Activated CD8-positive, alpha-beta T cell treated with anti-CD3 and anti-CD28 coated beads for 36 hours (primary cell): ENCODE results near the gene SPTBN1. TPM values are rescaled to one million over a fixed set of nuclear protein-coding genes. Genes with fewer than 3 reads are reported as not detected.

Experiments
- ATAC-seq: fragments of 200-7000 bp; cut with Tn5 transposase; one replicate; pipeline ENCODE4 v1.10.0; 2021; ENCODE audit warnings: mild to moderate bottlenecking, moderate library complexity
- CTCF ChIA-PET: fragments of 350-600 bp; sonication (Branson Sonifier 250); formaldehyde crosslinking; loops from one replicate; lab custom pipeline; 2021; ENCODE audit warnings: antibody characterized with exemption; lab: Charles Lee
- POLR2A ChIA-PET: fragments of 350-600 bp; sonication (Branson Sonifier 250); formaldehyde crosslinking; loops from one replicate; lab custom pipeline; 2021; ENCODE audit warnings: antibody characterized with exemption; lab: Charles Lee
- DNase-seq: peaks from one replicate; pipeline ENCODE4 v3.0.0-alpha.2; 2020
- H3K27ac Mint-ChIP-seq: one replicate; pipeline ENCODE4 v1.8.0; 2021; ENCODE audit warnings: mild to moderate bottlenecking, mixed read lengths
- H3K27me3 Mint-ChIP-seq: one replicate; pipeline ENCODE4 v1.8.0; 2021; ENCODE audit warnings: mixed read lengths
- H3K36me3 Mint-ChIP-seq: one replicate; pipeline ENCODE4 v1.8.0; 2021; ENCODE audit warnings: low read depth, mixed read lengths
- H3K4me1 Mint-ChIP-seq: one replicate; pipeline ENCODE4 v1.8.0; 2021; ENCODE audit warnings: low read depth, mixed read lengths
- H3K4me3 Mint-ChIP-seq: one replicate; pipeline ENCODE4 v1.8.0; 2021; ENCODE audit warnings: mild to moderate bottlenecking, moderate library complexity, mixed read lengths
- H3K9me3 Mint-ChIP-seq: one replicate; pipeline ENCODE4 v1.8.0; 2021; ENCODE audit warnings: mixed read lengths
- CTCF ChIP-seq: fragments of 200-600 bp; IDR thresholded peaks from one replicate; pipeline ENCODE4 v1.8.0; 2022; ENCODE audit warnings: antibody characterized with exemption, mild to moderate bottlenecking
- intact Hi-C: fragments of 100-400 bp; cut with micrococcal nuclease; formaldehyde crosslinking; loops from one replicate; pipeline ENCODE4 v1.10.0; 2022
- total RNA-seq, 2 experiments: library from RNA; stranded (reverse); gene quantifications; one replicate each; pipeline ENCODE4 v1.2.3, GENCODE V29; 2021

SPTBN1 gene
- total RNA-seq, 2 experiments from 2014 or later, result 91.8 to 91.9 TPM

- ChIA-PET POLR2A (interaction anchor here (1.0 to 1.9 kb wide), 9 partner anchors 8 to 1032 kb away, joined by 3 to 5 read pairs (median 3); no protein-coding TSS in a partner anchor), CTCF (interaction anchor here (0.6 to 2.0 kb wide), 5 partner anchors 10 to 18 kb away, joined by 3 to 9 read pairs (median 3); no protein-coding TSS in a partner anchor)
- Mint-ChIP-seq H3K4me1 (peaks cover 89% of the 10 kb centered on the region), H3K9me3 (no peaks in the 10 kb centered on the region), H3K36me3 (peaks cover 3% of the 10 kb centered on the region), H3K27me3 (no peaks in the 10 kb centered on the region), H3K4me3 (peak overlapping the region; percentile 60), H3K27ac (peak overlapping the region; percentile 94)
- intact Hi-C loops, result no loop called here
- ATAC-seq, result no peak
- TF ChIP-seq CTCF, result no peak
- no peak for DNase-seq
Measured at GRCh38 chr2:54586494-54586893, 130.4 kb downstream of the SPTBN1 start.

- ATAC-seq, result no peak
- intact Hi-C loops, result no loop called here
Measured at GRCh38 chr2:54587171-54588016, 131.3 kb downstream of the SPTBN1 start.

GRCh38 chr2:54588244-54588899, 132.2 kb downstream of the SPTBN1 start:
- H3K27ac Mint-ChIP-seq, result peak overlapping the region; percentile 94
- DNase-seq (no peak), ATAC-seq (peak; percentile 5)
- H3K27me3 Mint-ChIP-seq, result no peaks in the 10 kb centered on the region
- H3K4me3 Mint-ChIP-seq, result peak overlapping the region; percentile 36
- POLR2A ChIA-PET, result interaction anchor here (0.6 to 4.8 kb wide), 6 partner anchors 8 to 29 kb away, joined by 3 to 43 read pairs (median 6); no protein-coding TSS in a partner anchor
- H3K36me3 Mint-ChIP-seq, result peaks cover 3% of the 10 kb centered on the region
- no peak for TF ChIP-seq CTCF
- no peaks in the 10 kb centered on the region for H3K9me3 Mint-ChIP-seq
- peaks cover 90% of the 10 kb centered on the region for H3K4me1 Mint-ChIP-seq
- intact Hi-C loops, result no loop called here
- CTCF ChIA-PET, result interaction anchor here (0.6 to 2.0 kb wide), 2 partner anchors 9 to 65 kb away, joined by 3 to 9 read pairs; no protein-coding TSS in a partner anchor

More at GRCh38 chr2:54587171-54588016, 131.3 kb downstream of the SPTBN1 start:
- ChIA-PET CTCF (interaction anchor here (0.6 to 2.0 kb wide), 5 partner anchors 10 to 17 kb away, joined by 3 to 9 read pairs (median 3); no protein-coding TSS in a partner anchor), POLR2A (interaction anchor here (1.0 to 1.3 kb wide), 6 partner anchors 9 to 23 kb away, joined by 3 to 6 read pairs (median 3); no protein-coding TSS in a partner anchor)
- peaks cover 3% of the 10 kb centered on the region for H3K36me3 Mint-ChIP-seq
- no peak for TF ChIP-seq CTCF
- H3K4me1 Mint-ChIP-seq, result peaks cover 90% of the 10 kb centered on the region
- H3K27me3 Mint-ChIP-seq, result no peaks in the 10 kb centered on the region
- H3K4me3 Mint-ChIP-seq, result no peak overlapping the region
- no peak for DNase-seq
- no peaks in the 10 kb centered on the region for H3K9me3 Mint-ChIP-seq
- peak overlapping the region; percentile 94 for H3K27ac Mint-ChIP-seq

GRCh38 chr2:54589038-54589339, 132.9 kb downstream of the SPTBN1 start:
- POLR2A ChIA-PET, result interaction anchor here (0.6 to 4.8 kb wide), 6 partner anchors 9 to 30 kb away, joined by 3 to 43 read pairs (median 6); no protein-coding TSS in a partner anchor
- H3K27me3 Mint-ChIP-seq, result no peaks in the 10 kb centered on the region
- H3K4me1 Mint-ChIP-seq, result peaks cover 87% of the 10 kb centered on the region
- H3K36me3 Mint-ChIP-seq, result peaks cover 3% of the 10 kb centered on the region
- peak overlapping the region; percentile 56 for H3K4me3 Mint-ChIP-seq
- H3K9me3 Mint-ChIP-seq, result no peaks in the 10 kb centered on the region
- intact Hi-C loops, result no loop called here
- CTCF ChIA-PET, result interaction anchor here (0.6 to 1.3 kb wide), 2 partner anchors 9 to 64 kb away, joined by 3 to 4 read pairs; no protein-coding TSS in a partner anchor
- no peak for DNase-seq
- no peak for TF ChIP-seq CTCF
- ATAC-seq, result no peak
- peak overlapping the region; percentile 95 for H3K27ac Mint-ChIP-seq
